Neural crest cell (in vitro differentiated cells): ENCODE results near the gene C1orf198. TPM values are rescaled to one million over a fixed set of nuclear protein-coding genes. Genes with fewer than 3 reads are reported as not detected.

Experiments used
- DNase-seq: peaks from one replicate; pipeline ENCODE4 v3.0.0; 2021; ENCODE audit warnings: low read depth, mixed read lengths, low spot score
- H3K27ac Mint-ChIP-seq: one replicate; pipeline ENCODE4 v1.8.0; 2021; ENCODE audit warnings: mild to moderate bottlenecking, mixed read lengths; ENCODE audit not compliant: unreplicated experiment
- H3K27me3 Mint-ChIP-seq: 2 replicates; pipeline ENCODE4 v1.8.0; 2021; ENCODE audit warnings: low read depth, mild to moderate bottlenecking, mixed read lengths
- H3K36me3 Mint-ChIP-seq: 2 replicates; pipeline ENCODE4 v1.8.0; 2021; ENCODE audit warnings: low read depth, mild to moderate bottlenecking, mixed read lengths
- H3K4me1 Mint-ChIP-seq: 2 replicates; pipeline ENCODE4 v1.8.0; 2021; ENCODE audit warnings: mixed read lengths
- H3K4me3 Mint-ChIP-seq: one replicate; pipeline ENCODE4 v1.8.0; 2021; ENCODE audit warnings: mild to moderate bottlenecking, mixed read lengths
- H3K9me3 Mint-ChIP-seq: 2 replicates; pipeline ENCODE4 v1.8.0; 2021; ENCODE audit warnings: mixed read lengths
- CTCF ChIP-seq: fragments of 200-600 bp; sonication (generic); conservative IDR thresholded peaks from 2 replicates; pipeline ENCODE4 v1.5.0; 2021; ENCODE audit warnings: antibody characterized with exemption, mild to moderate bottlenecking
- total RNA-seq: library from RNA; stranded (reverse); gene quantifications from 2 replicates; pipeline ENCODE4 v1.2.1, GENCODE V29; 2021

C1orf198 gene
- total RNA-seq, 1 donor from 2014 or later: 73.5 TPM

GRCh38 chr1:230858918-230859729, 9.2 kb downstream of the C1orf198 start:
- Mint-ChIP-seq H3K4me1 (peaks cover 84% of the 10 kb centered on the region), H3K27me3 (no peaks in the 10 kb centered on the region), H3K4me3 (peak overlapping the region; percentile 78), H3K27ac (peak overlapping the region; percentile 93), H3K36me3 (peaks cover 26% of the 10 kb centered on the region), H3K9me3 (peaks cover 5% of the 10 kb centered on the region)
- no peak for TF ChIP-seq CTCF
- peak; percentile 41 for DNase-seq

GRCh38 chr1:230858236-230858820, 10.0 kb downstream of the C1orf198 start:
- Mint-ChIP-seq H3K9me3 (peaks cover 5% of the 10 kb centered on the region), H3K4me1 (peaks cover 80% of the 10 kb centered on the region), H3K4me3 (peak overlapping the region; percentile 78), H3K36me3 (peaks cover 34% of the 10 kb centered on the region), H3K27me3 (no peaks in the 10 kb centered on the region), H3K27ac (peak overlapping the region; percentile 93)
- no peak for DNase-seq
- TF ChIP-seq CTCF: no peak

GRCh38 chr1:230857822-230858221, 10.5 kb downstream of the C1orf198 start:
- peaks cover 39% of the 10 kb centered on the region for H3K36me3 Mint-ChIP-seq
- no peak for TF ChIP-seq CTCF
- no peaks in the 10 kb centered on the region for H3K27me3 Mint-ChIP-seq
- peaks cover 5% of the 10 kb centered on the region for H3K9me3 Mint-ChIP-seq
- H3K4me1 Mint-ChIP-seq: peaks cover 75% of the 10 kb centered on the region
- DNase-seq: no peak
- peak overlapping the region; percentile 47 for H3K27ac Mint-ChIP-seq
- no peak overlapping the region for H3K4me3 Mint-ChIP-seq

- Mint-ChIP-seq H3K27ac (peak overlapping the region; percentile 90), H3K27me3 (no peaks in the 10 kb centered on the region), H3K4me3 (peak overlapping the region; percentile 84), H3K36me3 (peaks cover 44% of the 10 kb centered on the region), H3K4me1 (peaks cover 70% of the 10 kb centered on the region), H3K9me3 (peaks cover 5% of the 10 kb centered on the region)
- DNase-seq: peak; percentile 26
- TF ChIP-seq CTCF: no peak
These were observed 11.2 kb downstream of the C1orf198 start for GRCh38 chr1:230857077-230857476.

- Mint-ChIP-seq H3K9me3 (peaks cover 5% of the 10 kb centered on the region), H3K36me3 (peaks cover 47% of the 10 kb centered on the region), H3K27ac (peak overlapping the region; percentile 94), H3K4me1 (peaks cover 73% of the 10 kb centered on the region), H3K27me3 (no peaks in the 10 kb centered on the region), H3K4me3 (peak overlapping the region; percentile 84)
- no peak for DNase-seq
- no peak for TF ChIP-seq CTCF
These were observed 12.4 kb downstream of the C1orf198 start for GRCh38 chr1:230855886-230856285.
